Myometrial cell (primary cell): Measurements from ENCODE around the gene FBXW10B. TPM values are rescaled to one million over a fixed set of nuclear protein-coding genes. Genes with fewer than 3 reads are reported as not detected.

ENCODE experiments used
- total RNA-seq: library from RNA; depleted of rRNA; stranded (reverse); fragments of >200 nt; gene quantifications from 2 replicates; pipeline ENCODE4 v1.2.3, GENCODE V29; 2015

Gene FBXW10B, protein sequence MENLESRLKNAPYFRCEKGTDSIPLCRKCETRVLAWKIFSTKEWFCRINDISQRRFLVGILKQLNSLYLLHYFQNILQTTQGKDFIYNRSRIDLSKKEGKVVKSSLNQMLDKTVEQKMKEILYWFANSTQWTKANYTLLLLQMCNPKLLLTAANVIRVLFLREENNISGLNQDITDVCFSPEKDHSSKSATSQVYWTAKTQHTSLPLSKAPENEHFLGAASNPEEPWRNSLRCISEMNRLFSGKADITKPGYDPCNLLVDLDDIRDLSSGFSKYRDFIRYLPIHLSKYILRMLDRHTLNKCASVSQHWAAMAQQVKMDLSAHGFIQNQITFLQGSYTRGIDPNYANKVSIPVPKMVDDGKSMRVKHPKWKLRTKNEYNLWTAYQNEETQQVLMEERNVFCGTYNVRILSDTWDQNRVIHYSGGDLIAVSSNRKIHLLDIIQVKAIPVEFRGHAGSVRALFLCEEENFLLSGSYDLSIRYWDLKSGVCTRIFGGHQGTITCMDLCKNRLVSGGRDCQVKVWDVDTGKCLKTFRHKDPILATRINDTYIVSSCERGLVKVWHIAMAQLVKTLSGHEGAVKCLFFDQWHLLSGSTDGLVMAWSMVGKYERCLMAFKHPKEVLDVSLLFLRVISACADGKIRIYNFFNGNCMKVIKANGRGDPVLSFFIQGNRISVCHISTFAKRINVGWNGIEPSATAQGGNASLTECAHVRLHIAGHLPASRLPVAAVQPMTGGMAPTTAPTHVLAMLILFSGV
- not detected in 2 replicates for total RNA-seq

DNA sequence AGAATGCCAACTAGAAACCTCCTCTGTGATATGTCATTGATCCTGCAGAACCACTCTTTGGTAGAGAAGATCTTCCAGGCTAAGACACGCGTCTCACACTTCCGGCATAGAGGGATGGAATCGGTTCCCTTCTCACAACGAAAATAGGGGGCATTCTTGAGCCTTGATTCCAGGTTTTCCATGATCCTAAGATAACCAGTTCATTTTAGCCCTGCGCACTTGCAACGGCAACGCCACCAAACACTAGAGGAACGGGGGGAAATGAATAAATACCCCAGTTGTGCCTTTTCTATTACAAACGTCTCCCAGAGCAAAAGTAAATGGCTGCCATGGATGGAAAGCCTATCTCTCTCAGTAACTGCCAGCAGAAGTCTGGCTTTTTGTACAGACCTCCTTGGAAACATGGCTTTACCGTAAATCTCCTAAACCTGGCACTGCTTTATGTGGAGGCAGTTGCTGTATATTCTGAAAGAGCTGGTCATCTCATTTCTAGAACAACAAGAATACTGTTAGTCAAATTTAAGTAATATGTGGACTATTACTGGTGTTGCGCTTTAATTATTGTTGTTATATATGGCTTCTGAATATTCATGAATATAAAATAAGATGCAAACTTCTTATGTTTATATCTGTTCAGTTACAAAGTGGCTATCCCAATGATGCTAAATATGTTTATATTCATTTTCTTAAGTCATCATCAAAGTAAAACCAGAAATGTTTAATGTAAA, at the start of gene FBXW10B:
FBXW10B (minus strand) TSS at position 374 of the 728 bp plus-strand sequence; CDS start at position 182, 192 bp downstream.

Other genes with a start within 250 kb of the FBXW10B start
- 0.35 and 10.4 TPM in 2 replicates for gene CDRT4, start 152.1 kb downstream of the FBXW10B start, total RNA-seq
- gene TVP23C, start 56.2 kb downstream of the FBXW10B start, total RNA-seq: 6.9 and 10.7 TPM in 2 replicates
- 30.6 and 47.3 TPM in 2 replicates for gene TRIM16, start 64.6 kb upstream of the FBXW10B start, total RNA-seq
- gene ZNF286A, start 80.0 kb upstream of the FBXW10B start, total RNA-seq: 10.8 and 28.3 TPM in 2 replicates
- not detected in 2 replicates for gene TBC1D26, start 112.6 kb upstream of the FBXW10B start, total RNA-seq